Gastroesophageal sphincter (tissue), 3 donors: Measurements from ENCODE around the gene C20orf202.
"Not testable (repeated sequence)": the region's sequence is repeated elsewhere in the genome, so short reads cannot be mapped to it uniquely, and the experiment has no call there.

Source experiments
- CTCF ChIP-seq, 4 experiments: fragments of 200-600 bp in 2 of 4; fragments of 450-650 bp in 2 of 4; sonication (generic) in 1 of 4; IDR thresholded peaks; one replicate each; pipeline ENCODE4 v1.5.1; 2017 to 2019; ENCODE audit warnings: antibody characterized with exemption in 4 of 4, mild to moderate bottlenecking in 2 of 4, moderate library complexity in 2 of 4
- EP300 ChIP-seq: sonication (generic); formaldehyde crosslinking; IDR thresholded peaks from one replicate; pipeline ENCODE4 v1.6.1; 2017; ENCODE audit warnings: antibody characterized with exemption, mild to moderate bottlenecking
- POLR2A ChIP-seq, 2 donors: fragments of 450-650 bp; IDR thresholded peaks; one replicate each; pipeline ENCODE4 v1.6.1; 2017; ENCODE audit warnings: antibody characterized with exemption in 2 of 2, mild to moderate bottlenecking in 2 of 2, moderate library complexity in 1 of 2
- POLR2AphosphoS5 ChIP-seq: sonication (generic); formaldehyde crosslinking; IDR thresholded peaks from one replicate; pipeline ENCODE4 v1.6.1; 2017; ENCODE audit warnings: antibody characterized with exemption

- TF ChIP-seq CTCF (IDR thresholded peaks at IDR 0.05); POLR2AphosphoS5; POLR2A (IDR thresholded peaks at IDR 0.05); EP300: not testable (repeated sequence)
Observed at GRCh38 chr20:1222750-1223149, 19.5 kb downstream of the C20orf202 start.
